Activated CD4-positive, CD25-positive, alpha-beta regulatory T cell treated with anti-CD3 and anti-CD28 coated beads, Interleukin-2, amount 50 U/mL, for 72 hours (primary cell): Measurements from ENCODE around the gene CGB2.
"Not testable (repeated sequence)": the region's sequence is repeated elsewhere in the genome, so short reads cannot be mapped to it uniquely, and the experiment has no call there.

Experiments used
- DNase-seq: peaks from one replicate; pipeline ENCODE4 v3.0.0; 2021

The CGB2 gene

GRCh38 chr19:49038557-49039276, 7.0 kb downstream of the CGB2 start:
- not testable (repeated sequence) for DNase-seq

GRCh38 chr19:49039736-49040135, 8.0 kb downstream of the CGB2 start:
- not testable (repeated sequence) for DNase-seq

- DNase-seq, result no peak
Observed at GRCh38 chr19:49042177-49042576, 10.5 kb downstream of the CGB2 start.

- DNase-seq, result not testable (repeated sequence)
Observed at GRCh38 chr19:49042666-49043065, 11.0 kb downstream of the CGB2 start.

- not testable (repeated sequence) for DNase-seq
Observed at GRCh38 chr19:49043548-49043947, 11.9 kb downstream of the CGB2 start, which contains the start of gene CGB5. Gene CGB5, plus strand, starts transcription at chr19:49043848. Its CDS starts 362 bp downstream, at chr19:49044210.

GRCh38 chr19:49049011-49049410, 17.3 kb downstream of the CGB2 start, which contains the start of gene CGB8:
Gene CGB8, minus strand, starts transcription at chr19:49049111. Its CDS starts 372 bp downstream, at chr19:49048739.
- not testable (repeated sequence) for DNase-seq

- not testable (repeated sequence) for DNase-seq
Observed at GRCh38 chr19:49049834-49050233, 18.1 kb downstream of the CGB2 start.

- DNase-seq, result not testable (repeated sequence)
Observed at GRCh38 chr19:49050376-49051033, 18.8 kb downstream of the CGB2 start.

- peak; percentile 69 for DNase-seq
Observed at GRCh38 chr19:49056101-49056901, 24.6 kb downstream of the CGB2 start.

- DNase-seq, result not testable (repeated sequence)
Observed at GRCh38 chr19:49056902-49057596, 25.4 kb downstream of the CGB2 start.

GRCh38 chr19:49057636-49058234, 26.0 kb downstream of the CGB2 start, which contains the start of gene CGB7:
Gene CGB7, minus strand, starts transcription at chr19:49057749. Its CDS starts 2,374 bp downstream, at chr19:49055375.
- DNase-seq, result peak; percentile 40

- DNase-seq, result no peak
Observed at GRCh38 chr19:49058562-49058961, 26.9 kb downstream of the CGB2 start.

- no peak for DNase-seq
Observed at GRCh38 chr19:49059053-49059452, 27.4 kb downstream of the CGB2 start.

GRCh38 chr19:49061000-49061399, 29.3 kb downstream of the CGB2 start:
- no peak for DNase-seq

- no peak for DNase-seq
Observed at GRCh38 chr19:49061445-49061844, 29.8 kb downstream of the CGB2 start.

GRCh38 chr19:49064029-49064629, 32.4 kb downstream of the CGB2 start:
- DNase-seq, result no peak

GRCh38 chr19:49064768-49065611, 33.3 kb downstream of the CGB2 start, which contains the start of gene NTF4:
Gene NTF4, minus strand, starts transcription at chr19:49064818. Its CDS starts 2,821 bp downstream, at chr19:49061997.
- no peak for DNase-seq

GRCh38 chr19:49065905-49066512, 34.3 kb downstream of the CGB2 start:
- DNase-seq, result no peak

GRCh38 chr19:49067554-49067953, 35.9 kb downstream of the CGB2 start:
- no peak for DNase-seq

GRCh38 chr19:49069026-49069425, 37.3 kb downstream of the CGB2 start:
- DNase-seq, result no peak
